Endothelial cell of umbilical vein (primary cell): ENCODE measurements around the gene FBXO10. TPM values are rescaled to one million over a fixed set of nuclear protein-coding genes. Genes with fewer than 3 reads are reported as not detected.

ENCODE experiments used
- BruUV-seq: library from RNA; stranded (reverse); fragments of 400-500 nt; replicated peaks from 2 replicates; lab custom pipeline; 2021; lab: Mats Ljungman, UMichigan
- CTCF ChIA-PET: fragments of 300-600, 350-600 bp; sonication (Branson Sonifier 250); formaldehyde crosslinking; loops from one replicate; lab custom pipeline; 2021; ENCODE audit warnings: antibody characterized with exemption, inconsistent platforms; lab: Charles Lee
- POLR2A ChIA-PET: fragments of 300-600, 350-600 bp; sonication (Branson Sonifier 250); formaldehyde crosslinking; loops from one replicate; lab custom pipeline; 2021; ENCODE audit warnings: antibody characterized with exemption, inconsistent platforms; lab: Charles Lee
- DNase-seq: peaks from one replicate; pipeline ENCODE4 v3.0.0-alpha.2; 2011; ENCODE audit warnings: low read depth, low spot score
- FAIRE-seq: peaks from 2 replicates; lab custom pipeline; 2011; peaks lifted over from hg19 to GRCh38; lab: Jason Lieb, UNC
- H2AFZ ChIP-seq: 2 replicates; pipeline ENCODE4 v1.6.0; 2012; ENCODE audit warnings: low read depth, low read length, control low read depth, inconsistent platforms
- H3K27ac ChIP-seq: 2 replicates; pipeline ENCODE4 v1.5.1; 2011; ENCODE audit warnings: low read depth, mild to moderate bottlenecking, control low read depth, low read length, moderate library complexity; ENCODE audit not compliant: insufficient read depth
- H3K27me3 ChIP-seq, 2 experiments: 2 replicates each; pipeline versions ENCODE4 v1.6.0 to v1.6.1; 2011; ENCODE audit warnings: low read length in 2 of 2, mixed read lengths in 1 of 2; ENCODE audit not compliant: control insufficient read depth in 2 of 2, insufficient read depth in 2 of 2
- H3K36me3 ChIP-seq, 2 experiments: 2 replicates in 1 of 2; 3 replicates in 1 of 2; pipeline ENCODE4 v1.5.1; 2011; ENCODE audit warnings: low read length in 2 of 2, mild to moderate bottlenecking in 1 of 2, moderate library complexity in 1 of 2; ENCODE audit not compliant: control insufficient read depth in 2 of 2, insufficient read depth in 2 of 2; ENCODE audit errors: extremely low read depth in 1 of 2
- H3K4me1 ChIP-seq: 3 replicates; pipeline ENCODE4 v1.5.1; 2011; ENCODE audit warnings: mild to moderate bottlenecking, low read length; ENCODE audit not compliant: control insufficient read depth, insufficient read depth; ENCODE audit errors: extremely low read depth
- H3K4me2 ChIP-seq: 2 replicates; pipeline ENCODE4 v1.6.1; 2011; ENCODE audit warnings: low read length, control low read depth, mixed read lengths; ENCODE audit not compliant: insufficient read depth
- H3K4me3 ChIP-seq, 3 experiments: fragments of 200-600 bp in 1 of 3; sonication (generic), shearing (Covaris generic) in 1 of 3; replicated peaks in 1 of 3; 2 replicates each; pipeline ENCODE4 v1.5.1; 2011 to 2016; ENCODE audit warnings: control low read depth in 3 of 3, low read length in 3 of 3, mild to moderate bottlenecking in 2 of 3, inconsistent platforms in 1 of 3, low read depth in 1 of 3, moderate library complexity in 1 of 3; ENCODE audit not compliant: insufficient read depth in 1 of 3
- H3K79me2 ChIP-seq: 2 replicates; pipeline ENCODE4 v1.6.0; 2012; ENCODE audit warnings: low read length, inconsistent platforms; ENCODE audit not compliant: control insufficient read depth, insufficient read depth
- H3K9ac ChIP-seq: replicated peaks from 2 replicates; pipeline ENCODE3; 2011; ENCODE audit warnings: low read length, control low read depth; ENCODE audit not compliant: insufficient read depth; ENCODE audit errors: extremely low read depth
- H3K9me1 ChIP-seq: replicated peaks from 3 replicates; pipeline ENCODE4 v1.6.0; 2011; ENCODE audit warnings: mild to moderate bottlenecking, low read length; ENCODE audit not compliant: control insufficient read depth, insufficient read depth; ENCODE audit errors: extremely low read depth
- H3K9me3 ChIP-seq: replicated peaks from 2 replicates; pipeline ENCODE4 v1.5.1; 2012; ENCODE audit warnings: low read length, inconsistent platforms; ENCODE audit not compliant: control insufficient read depth, insufficient read depth
- H4K20me1 ChIP-seq: replicated peaks from 2 replicates; pipeline ENCODE3; 2011; ENCODE audit warnings: mild to moderate bottlenecking, low read length; ENCODE audit not compliant: control insufficient read depth, insufficient read depth; ENCODE audit errors: extremely low read depth
- EZH2 ChIP-seq: IDR thresholded peaks from 2 replicates; pipeline ENCODE4 v1.6.1; 2012; ENCODE audit warnings: borderline replicate concordance, low read depth, mild to moderate bottlenecking, moderate library complexity, low read length, inconsistent platforms; ENCODE audit not compliant: severe bottlenecking
- FOS ChIP-seq: IDR thresholded peaks from 2 replicates; pipeline ENCODE4 v1.6.1; 2011; ENCODE audit warnings: mild to moderate bottlenecking, low read length, moderate library complexity, borderline replicate concordance; ENCODE audit not compliant: insufficient read depth
- GATA2 ChIP-seq: IDR thresholded peaks from 2 replicates; pipeline ENCODE4 v1.7.0; 2011; ENCODE audit warnings: low read depth, mild to moderate bottlenecking, moderate library complexity, mixed read lengths, low read length; ENCODE audit not compliant: insufficient read length, insufficient read depth
- JUN ChIP-seq: IDR thresholded peaks from 2 replicates; pipeline ENCODE4 v1.6.1; 2011; ENCODE audit warnings: borderline replicate concordance, low read depth; ENCODE audit not compliant: insufficient read length, insufficient read depth
- MAX ChIP-seq: IDR thresholded peaks from 2 replicates; pipeline ENCODE4 v1.6.1; 2011; ENCODE audit not compliant: insufficient read depth, insufficient read length
- MYC ChIP-seq: IDR thresholded peaks from one replicate; pipeline ENCODE4 v1.6.1; 2011; ENCODE audit warnings: mild to moderate bottlenecking, low read depth, low read length
- POLR2A ChIP-seq: IDR thresholded peaks from 2 replicates; pipeline ENCODE4 v1.6.1; 2012; ENCODE audit warnings: low read depth, mild to moderate bottlenecking, control low read depth, low read length
- POLR2AphosphoS5 ChIP-seq: IDR thresholded peaks from 2 replicates; pipeline ENCODE4 v1.6.1; 2012; ENCODE audit warnings: low read depth, mild to moderate bottlenecking, control low read depth, low read length, moderate library complexity; ENCODE audit not compliant: insufficient read depth
- dilution Hi-C: fragments of 300-500 bp; cut with MboI; formaldehyde crosslinking; loops from one replicate; pipeline ENCODE4 v1.15.0; 2019; ENCODE audit warnings: low sequenced_read_pairs; ENCODE audit not compliant: extremely low pct_ligation_motif_present
- intact Hi-C: fragments of 100-400 bp; cut with micrococcal nuclease; formaldehyde crosslinking; loops from one replicate; pipeline ENCODE4 v1.10.0; 2022
- polyA plus RNA-seq, 4 experiments: library from polyadenylated mRNA; depleted of rRNA in 3 of 4; stranded (reverse) in 3 of 4; unstranded in 1 of 4; fragments of >200 nt; gene quantifications; 2 replicates each; pipeline versions ENCODE4 v1.2.1 to v1.2.3, GENCODE V29; 2011 to 2012; ENCODE audit warnings: missing spikeins in 1 of 4
- total RNA-seq: library from RNA; stranded (reverse); gene quantifications from 2 replicates; pipeline ENCODE4 v1.2.3, GENCODE V29; 2021
- TF ChIP-seq, protein P1 (sequence below), 2 donors: IDR thresholded peaks; 1 replicate in 1 of 2; 2 replicates in 1 of 2; pipeline ENCODE4 v1.5.1; 2011; ENCODE audit warnings: low read length in 2 of 2, mild to moderate bottlenecking in 2 of 2, moderate library complexity in 2 of 2, control low read depth in 1 of 2, inconsistent platforms in 1 of 2, low read depth in 1 of 2; ENCODE audit not compliant: insufficient read depth in 1 of 2; ENCODE audit errors: extremely low read depth in 1 of 2

The FBXO10 gene
- total and polyA plus RNA-seq, 2 donors (not counting 3 experiments of a cell fraction or from before 2014, with no cell fraction given): 11.8 to 14.4 TPM

- H3K4me1 ChIP-seq: no peaks in the 10 kb centered on the region
- no peaks in the 10 kb centered on the region for H3K9me1 ChIP-seq
- H3K36me3 ChIP-seq: peaks cover 0 to 12% of the 10 kb centered on the region in 2 experiments
- intact Hi-C loops: no loop called here
- CTCF ChIA-PET: no interaction called here
- no peaks in the 10 kb centered on the region for H3K27me3 ChIP-seq
- BruUV-seq: no TSS peak
- POLR2A ChIA-PET: no interaction called here
- no peak overlapping the region for H3K4me3 ChIP-seq
- H3K79me2 ChIP-seq: no peaks in the 10 kb centered on the region
- dilution Hi-C loops: no loop called here
- H3K9ac ChIP-seq: no peak overlapping the region
- DNase-seq: no peak
- H3K4me2 ChIP-seq: no peak overlapping the region
- FAIRE-seq: no peak
- no peak overlapping the region for H2AFZ ChIP-seq
- TF ChIP-seq EZH2: no peak
- TF ChIP-seq POLR2A: no peak
- no peak for TF ChIP-seq MYC
- TF ChIP-seq POLR2AphosphoS5: no peak
- no peak for TF ChIP-seq GATA2
- TF ChIP-seq, protein P1, sequence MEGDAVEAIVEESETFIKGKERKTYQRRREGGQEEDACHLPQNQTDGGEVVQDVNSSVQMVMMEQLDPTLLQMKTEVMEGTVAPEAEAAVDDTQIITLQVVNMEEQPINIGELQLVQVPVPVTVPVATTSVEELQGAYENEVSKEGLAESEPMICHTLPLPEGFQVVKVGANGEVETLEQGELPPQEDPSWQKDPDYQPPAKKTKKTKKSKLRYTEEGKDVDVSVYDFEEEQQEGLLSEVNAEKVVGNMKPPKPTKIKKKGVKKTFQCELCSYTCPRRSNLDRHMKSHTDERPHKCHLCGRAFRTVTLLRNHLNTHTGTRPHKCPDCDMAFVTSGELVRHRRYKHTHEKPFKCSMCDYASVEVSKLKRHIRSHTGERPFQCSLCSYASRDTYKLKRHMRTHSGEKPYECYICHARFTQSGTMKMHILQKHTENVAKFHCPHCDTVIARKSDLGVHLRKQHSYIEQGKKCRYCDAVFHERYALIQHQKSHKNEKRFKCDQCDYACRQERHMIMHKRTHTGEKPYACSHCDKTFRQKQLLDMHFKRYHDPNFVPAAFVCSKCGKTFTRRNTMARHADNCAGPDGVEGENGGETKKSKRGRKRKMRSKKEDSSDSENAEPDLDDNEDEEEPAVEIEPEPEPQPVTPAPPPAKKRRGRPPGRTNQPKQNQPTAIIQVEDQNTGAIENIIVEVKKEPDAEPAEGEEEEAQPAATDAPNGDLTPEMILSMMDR (IDR thresholded peaks at IDR 0.05; ENCODE audit: extremely low read depth in 1 of 2, insufficient read depth in 1 of 2, low read depth in 1 of 2, low read length in 2 of 2): no peak
- no peak for TF ChIP-seq FOS
- no peak for TF ChIP-seq MAX
- no peak for TF ChIP-seq JUN
- H4K20me1 ChIP-seq: no peaks in the 10 kb centered on the region
- no peaks in the 10 kb centered on the region for H3K9me3 ChIP-seq
- no peak overlapping the region for H3K27ac ChIP-seq
These were observed 44.5 kb downstream of the FBXO10 start for GRCh38 chr9:37531699-37532098.
